Omental fat pad (tissue), 4 donors: Measurements from ENCODE around the gene BRD4. TPM values are rescaled to one million over a fixed set of nuclear protein-coding genes. Genes with fewer than 3 reads are reported as not detected.

Experiments used
- ATAC-seq: fragments of 150-250 bp; one replicate; pipeline ENCODE4 v1.9.1; 2016; ENCODE audit warnings: mild to moderate bottlenecking, moderate library complexity; ENCODE audit not compliant: low FRiP score
- DNase-seq: peaks from one replicate; pipeline ENCODE4 v3.0.0-alpha.2; 2019; ENCODE audit warnings: low spot score
- CTCF ChIP-seq, 3 donors: fragments of 450-650 bp; IDR thresholded peaks; one replicate each; pipeline ENCODE4 v1.5.1; 2016 to 2017; ENCODE audit warnings: antibody characterized with exemption in 3 of 3, mild to moderate bottlenecking in 3 of 3, moderate library complexity in 2 of 3
- total RNA-seq, 4 donors: library from RNA; depleted of rRNA; stranded (reverse); fragments of >200 nt; gene quantifications; one replicate each; pipeline ENCODE4 v1.1.0, GENCODE V29; 2016

BRD4 gene
- total RNA-seq, result 10 to 100 TPM; 22.6 to 49.1 (median 30.1) TPM

- TF ChIP-seq CTCF (IDR thresholded peaks at IDR 0.05), result no peak
- ATAC-seq, result peak; percentile 62
- no peak for DNase-seq
These were observed at the start of gene BRD4 for GRCh38 chr19:15332311-15332996. Gene BRD4, minus strand, starts transcription at chr19:15332539. Its CDS starts 59,440 bp downstream, at chr19:15273099.

- no peak for TF ChIP-seq CTCF (IDR thresholded peaks at IDR 0.05)
- ATAC-seq, result no peak
- DNase-seq, result no peak
These were observed 49.5 kb upstream of the BRD4 start for GRCh38 chr19:15381864-15382263.

- no peak for DNase-seq
- ATAC-seq, result no peak
- TF ChIP-seq CTCF (IDR thresholded peaks at IDR 0.05), result no peak
These were observed 49.1 kb upstream of the BRD4 start for GRCh38 chr19:15381429-15381828.

GRCh38 chr19:15379999-15380647 is 47.8 kb upstream of the BRD4 start:
- TF ChIP-seq CTCF (IDR thresholded peaks at IDR 0.05), result no peak
- ATAC-seq (peak; percentile 22), DNase-seq (no peak)

- TF ChIP-seq CTCF (IDR thresholded peaks at IDR 0.05), result no peak
- peak; percentile 96 for ATAC-seq
- DNase-seq, result peak; percentile 96
These were observed 47.0 kb upstream of the BRD4 start, which contains the start of gene AKAP8 for GRCh38 chr19:15379083-15379998. Gene AKAP8, minus strand, starts transcription at chr19:15379787. Its CDS starts 56 bp downstream, at chr19:15379731.

- no peak for DNase-seq
- peak; percentile 1 for ATAC-seq
- no peak for TF ChIP-seq CTCF (IDR thresholded peaks at IDR 0.05)
These were observed 46.3 kb upstream of the BRD4 start for GRCh38 chr19:15378534-15379082.
